BE2C (cell line): ENCODE measurements around the gene CREB1.

ENCODE experiments used
- DNase-seq: peaks from one replicate; pipeline ENCODE4 v3.0.0-alpha.2; 2020
- H3K27me3 ChIP-seq: fragments of 250-450 bp; sonication (Bioruptor Pico); 2 replicates; pipeline ENCODE4 v1.5.1; 2020; ENCODE audit warnings: mild to moderate bottlenecking
- H3K36me3 ChIP-seq: fragments of 250-450 bp; sonication (Bioruptor Pico); 2 replicates; pipeline ENCODE4 v1.5.1; 2020; ENCODE audit warnings: mild to moderate bottlenecking
- H3K4me1 ChIP-seq: fragments of 250-450 bp; sonication (Bioruptor Pico); 2 replicates; pipeline ENCODE4 v1.5.1; 2020
- H3K4me3 ChIP-seq: 2 replicates; pipeline ENCODE4 v1.5.1; 2011; ENCODE audit warnings: low read depth, low read length
- H3K9me3 ChIP-seq: fragments of 250-450 bp; sonication (Bioruptor Pico); 2 replicates; pipeline ENCODE4 v1.5.1; 2020
- CTCF ChIP-seq: IDR thresholded peaks from 2 replicates; pipeline ENCODE4 v1.5.1; 2012; ENCODE audit warnings: mild to moderate bottlenecking, low read depth, low read length

Gene CREB1

GRCh38 chr2:207501802-207502576 lies 27.8 kb upstream of the CREB1 start:
- H3K9me3 ChIP-seq = no peaks in the 10 kb centered on the region
- no peaks in the 10 kb centered on the region for H3K36me3 ChIP-seq
- H3K27me3 ChIP-seq = no peaks in the 10 kb centered on the region
- H3K4me1 ChIP-seq = peaks cover 2% of the 10 kb centered on the region; the same call in 1 of the 2 replicates
- TF ChIP-seq CTCF = no peak
- no peak overlapping the region for H3K4me3 ChIP-seq
- DNase-seq = no peak

GRCh38 chr2:207502577-207503198 lies 27.1 kb upstream of the CREB1 start:
- H3K4me1 ChIP-seq = peaks cover 2% of the 10 kb centered on the region; the same call in 1 of the 2 replicates
- H3K27me3 ChIP-seq = no peaks in the 10 kb centered on the region
- H3K36me3 ChIP-seq = no peaks in the 10 kb centered on the region
- no peak overlapping the region for H3K4me3 ChIP-seq
- no peak for TF ChIP-seq CTCF
- no peaks in the 10 kb centered on the region for H3K9me3 ChIP-seq
- DNase-seq = no peak

- no peak overlapping the region for H3K4me3 ChIP-seq
- H3K9me3 ChIP-seq = no peaks in the 10 kb centered on the region
- H3K27me3 ChIP-seq = no peaks in the 10 kb centered on the region
- H3K4me1 ChIP-seq = peaks cover 2% of the 10 kb centered on the region; the same call in 1 of the 2 replicates
- DNase-seq = peak; percentile 33
- H3K36me3 ChIP-seq = no peaks in the 10 kb centered on the region
- TF ChIP-seq CTCF = no peak
Observed at GRCh38 chr2:207503234-207503633, 26.5 kb upstream of the CREB1 start.

GRCh38 chr2:207504513-207505170 lies 25.1 kb upstream of the CREB1 start:
- Histone ChIP-seq H3K27me3 (no peaks in the 10 kb centered on the region), H3K4me1 (peaks cover 2% of the 10 kb centered on the region; the same call in 1 of the 2 replicates), H3K9me3 (no peaks in the 10 kb centered on the region), H3K4me3 (no peak overlapping the region), H3K36me3 (no peaks in the 10 kb centered on the region)
- TF ChIP-seq CTCF = no peak
- no peak for DNase-seq

- TF ChIP-seq CTCF = no peak
- Histone ChIP-seq H3K9me3 (no peaks in the 10 kb centered on the region), H3K4me3 (no peak overlapping the region), H3K27me3 (no peaks in the 10 kb centered on the region), H3K36me3 (no peaks in the 10 kb centered on the region), H3K4me1 (peaks cover 2% of the 10 kb centered on the region; the same call in 1 of the 2 replicates)
- no peak for DNase-seq
Observed at GRCh38 chr2:207505171-207505570, 24.6 kb upstream of the CREB1 start.
